GM18858 (cell line): ENCODE results near the gene RHBDL1.

Experiments
- ATAC-seq: cut with Tn5 transposase; IDR thresholded peaks from one replicate; pipeline ENCODE4 v1.9.1; 2021; ENCODE audit not compliant: unreplicated experiment

The RHBDL1 gene

DNA sequence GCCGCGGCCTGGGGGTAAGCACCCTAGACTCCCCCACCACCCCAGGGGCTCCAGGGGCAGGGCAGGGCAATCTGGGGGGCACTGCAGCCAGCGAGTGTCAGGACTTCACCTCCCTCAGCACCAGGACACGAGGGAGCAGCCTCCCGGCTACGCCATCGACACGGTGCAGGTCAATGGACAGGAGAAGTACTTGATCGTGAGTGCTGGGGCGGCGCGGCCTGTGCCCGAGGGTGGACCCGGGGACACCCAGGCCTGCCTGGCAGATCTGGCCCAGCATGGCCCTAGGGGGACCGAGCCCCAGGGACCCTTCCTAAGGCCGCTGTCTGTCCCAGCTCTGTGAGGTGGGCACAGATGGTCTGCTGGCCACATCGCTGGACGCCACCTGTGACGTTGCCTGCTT is 3.1 kb upstream of the RHBDL1 start:
- no peak for ATAC-seq

DNA sequence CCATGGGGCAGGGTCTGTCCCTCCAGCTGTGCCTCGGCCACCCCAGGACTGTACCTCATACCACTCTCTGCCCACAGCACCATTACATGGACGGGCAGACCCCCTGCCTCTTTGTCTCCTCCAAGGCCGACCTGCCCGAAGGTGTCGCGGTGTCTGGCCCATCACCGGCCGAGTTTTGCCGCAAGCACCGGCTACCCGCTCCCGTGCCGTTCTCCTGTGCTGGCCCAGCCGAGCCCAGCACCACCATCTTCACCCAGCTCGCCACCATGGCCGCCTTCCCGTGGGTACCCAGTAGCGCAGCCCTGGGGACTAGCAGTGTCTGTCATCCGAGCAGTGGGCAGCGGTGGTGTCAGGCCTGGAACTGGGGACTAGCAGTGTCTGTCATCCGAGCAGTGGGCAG is 2.6 kb upstream of the RHBDL1 start:
- no peak for ATAC-seq

DNA sequence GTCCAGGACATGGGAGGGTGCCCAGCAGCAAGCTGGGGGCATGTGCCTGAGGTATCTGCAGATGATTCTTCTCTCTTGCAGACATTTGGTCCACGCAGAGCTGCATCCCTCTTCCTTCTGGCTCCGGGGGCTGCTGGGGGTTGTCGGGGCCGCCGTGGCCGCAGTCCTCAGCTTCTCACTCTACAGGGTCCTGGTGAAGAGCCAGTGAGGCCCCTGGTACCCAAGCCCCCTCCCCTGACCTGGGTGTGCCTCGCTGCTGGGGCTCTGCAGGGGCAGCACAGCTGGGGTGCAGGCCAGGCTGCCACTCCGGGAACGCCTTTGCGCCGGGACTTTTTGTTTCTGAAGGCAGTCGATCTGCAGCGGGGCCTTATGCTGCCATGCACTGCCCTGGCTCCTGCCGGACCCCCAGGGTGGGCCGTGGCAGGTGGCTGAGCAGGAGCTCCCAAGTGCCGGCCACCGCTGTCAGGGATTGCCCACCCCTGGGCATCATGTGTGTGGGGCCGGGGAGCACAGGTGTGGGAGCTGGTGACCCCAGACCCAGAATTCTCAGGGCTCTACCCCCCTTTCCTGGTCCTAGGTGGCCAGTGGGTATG is 2.0 kb upstream of the RHBDL1 start:
- no peak for ATAC-seq

GRCh38 chr16:674214-674881 is 1.1 kb upstream of the RHBDL1 start:
- no peak for ATAC-seq

DNA sequence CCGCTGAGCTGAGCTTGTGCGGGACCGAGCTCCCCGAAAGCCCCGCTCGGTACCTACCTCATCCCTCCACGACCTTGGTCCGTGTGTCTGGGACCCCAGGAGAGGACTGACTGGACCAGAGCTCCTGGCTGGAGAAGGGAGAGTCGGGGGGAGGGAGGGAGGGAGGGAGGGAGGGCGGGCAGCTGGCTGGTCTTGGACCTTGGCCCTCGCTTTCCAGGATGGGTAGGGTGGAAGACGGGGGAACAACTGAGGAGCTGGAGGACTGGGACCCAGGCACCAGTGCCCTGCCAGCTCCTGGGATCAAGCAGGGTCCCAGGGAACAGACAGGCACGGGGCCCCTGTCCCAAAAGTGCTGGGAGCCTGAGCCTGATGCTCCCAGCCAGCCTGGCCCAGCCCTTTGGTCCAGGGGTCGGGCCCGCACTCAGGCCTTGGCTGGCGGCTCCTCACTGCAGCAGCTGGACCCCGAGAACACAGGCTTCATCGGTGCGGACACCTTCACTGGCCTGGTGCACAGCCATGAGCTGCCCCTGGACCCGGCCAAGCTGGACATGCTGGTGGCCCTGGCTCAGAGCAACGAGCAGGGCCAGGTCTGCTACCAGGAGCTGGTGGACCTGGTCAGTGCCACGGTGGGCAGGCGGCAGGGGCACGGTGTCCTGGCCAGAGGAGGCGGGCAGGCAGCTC is 553 bp downstream of the RHBDL1 start:
- no peak for ATAC-seq

- ATAC-seq: no peak
Measured at GRCh38 chr16:676565-676902, 1.1 kb downstream of the RHBDL1 start.

GRCh38 chr16:676913-677312 is 1.4 kb downstream of the RHBDL1 start:
- ATAC-seq: no peak

- no peak for ATAC-seq
Measured at GRCh38 chr16:677316-678190, 2.1 kb downstream of the RHBDL1 start.

GRCh38 chr16:678209-678857 is 2.9 kb downstream of the RHBDL1 start:
- no peak for ATAC-seq

GRCh38 chr16:678858-679813 is 3.7 kb downstream of the RHBDL1 start:
- no peak for ATAC-seq

- no peak for ATAC-seq
Measured at GRCh38 chr16:679814-680624, 4.5 kb downstream of the RHBDL1 start, which contains the start of gene STUB1. STUB1 (plus strand) TSS chr16:680410; CDS start chr16:680526, 116 bp downstream.

- no peak for ATAC-seq
Measured at GRCh38 chr16:680625-680945, 5.1 kb downstream of the RHBDL1 start.

DNA sequence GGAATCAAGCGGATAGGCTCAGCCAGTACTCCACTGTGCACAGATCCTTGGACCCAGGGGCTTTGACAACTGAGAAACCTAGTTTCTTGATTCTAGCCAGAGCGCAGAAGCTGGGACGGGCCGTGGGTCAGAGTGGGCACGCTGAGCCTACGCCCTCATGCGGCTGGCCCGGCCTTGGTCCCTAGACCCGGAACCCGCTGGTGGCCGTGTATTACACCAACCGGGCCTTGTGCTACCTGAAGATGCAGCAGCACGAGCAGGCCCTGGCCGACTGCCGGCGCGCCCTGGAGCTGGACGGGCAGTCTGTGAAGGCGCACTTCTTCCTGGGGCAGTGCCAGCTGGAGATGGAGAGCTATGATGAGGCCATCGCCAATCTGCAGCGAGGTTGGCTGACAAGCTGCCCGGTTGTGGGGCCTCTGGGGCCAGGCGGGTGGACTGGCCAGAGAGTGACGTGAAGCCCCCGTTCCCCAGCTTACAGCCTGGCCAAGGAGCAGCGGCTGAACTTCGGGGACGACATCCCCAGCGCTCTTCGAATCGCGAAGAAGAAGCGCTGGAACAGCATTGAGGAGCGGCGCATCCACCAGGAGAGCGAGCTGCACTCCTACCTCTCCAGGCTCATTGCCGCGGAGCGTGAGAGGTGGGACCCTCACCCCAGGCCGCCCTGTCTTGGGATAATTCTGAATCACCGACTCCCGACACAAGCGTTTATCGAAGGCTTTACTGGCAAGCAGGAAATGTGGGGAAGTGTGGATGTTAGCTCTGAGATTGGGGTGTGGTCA is 5.7 kb downstream of the RHBDL1 start:
- ATAC-seq: no peak

DNA sequence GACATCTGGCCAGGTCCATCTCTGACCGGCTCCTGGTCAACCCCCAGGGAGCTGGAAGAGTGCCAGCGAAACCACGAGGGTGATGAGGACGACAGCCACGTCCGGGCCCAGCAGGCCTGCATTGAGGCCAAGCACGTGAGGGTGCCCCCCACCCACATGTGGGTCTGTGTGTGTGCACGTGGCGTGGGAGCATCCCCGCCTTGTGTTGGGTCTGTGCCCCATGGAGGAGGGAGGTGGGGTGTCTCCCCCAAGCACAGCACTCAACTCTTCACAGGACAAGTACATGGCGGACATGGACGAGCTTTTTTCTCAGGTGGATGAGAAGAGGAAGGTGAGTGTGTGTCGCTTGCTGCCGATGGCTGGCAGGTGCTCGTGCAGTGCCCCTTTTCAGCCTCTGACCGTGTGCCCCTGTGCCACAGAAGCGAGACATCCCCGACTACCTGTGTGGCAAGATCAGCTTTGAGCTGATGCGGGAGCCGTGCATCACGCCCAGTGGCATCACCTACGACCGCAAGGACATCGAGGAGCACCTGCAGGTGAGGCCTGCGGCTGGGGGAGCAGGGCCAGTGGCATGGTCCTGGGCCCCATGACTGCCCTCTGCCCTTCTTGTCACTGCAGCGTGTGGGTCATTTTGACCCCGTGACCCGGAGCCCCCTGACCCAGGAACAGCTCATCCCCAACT is 6.4 kb downstream of the RHBDL1 start:
- ATAC-seq: no peak

DNA sequence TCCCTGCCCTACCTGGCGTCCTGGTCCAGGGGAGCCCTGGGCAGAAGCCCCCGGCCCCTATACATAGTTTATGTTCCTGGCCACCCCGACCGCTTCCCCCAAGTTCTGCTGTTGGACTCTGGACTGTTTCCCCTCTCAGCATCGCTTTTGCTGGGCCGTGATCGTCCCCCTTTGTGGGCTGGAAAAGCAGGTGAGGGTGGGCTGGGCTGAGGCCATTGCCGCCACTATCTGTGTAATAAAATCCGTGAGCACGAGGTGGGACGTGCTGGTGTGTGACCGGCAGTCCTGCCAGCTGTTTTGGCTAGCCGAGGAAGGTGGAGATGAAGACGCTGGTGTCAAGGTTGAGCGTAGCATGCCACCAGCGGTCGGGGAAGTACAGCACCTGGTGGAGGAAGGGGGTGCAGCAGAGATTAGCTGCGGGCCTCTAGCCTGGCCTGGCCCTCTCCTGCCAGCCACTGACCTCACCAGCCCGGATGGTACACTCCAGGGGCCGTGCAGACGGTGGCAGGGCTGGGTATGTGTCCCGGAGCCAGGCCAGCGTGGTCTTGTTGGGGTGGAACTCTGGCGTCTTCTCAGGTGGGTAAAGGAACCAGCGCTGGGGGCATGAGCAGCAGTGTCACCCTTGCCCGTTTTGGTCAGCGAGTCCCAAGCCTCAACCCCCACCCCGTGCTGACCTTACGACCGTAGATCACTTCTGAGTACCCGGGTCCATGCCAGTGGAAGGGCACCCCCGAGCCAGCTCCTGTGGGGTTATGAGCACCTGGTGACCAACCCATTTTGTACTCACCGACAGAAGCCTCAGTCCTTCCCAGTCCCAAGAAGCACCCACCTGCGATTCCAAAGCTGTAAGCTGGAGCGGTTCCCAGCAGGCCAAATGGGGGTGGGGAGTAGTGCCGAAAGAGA is 7.3 kb downstream of the RHBDL1 start:
- no peak for ATAC-seq

DNA sequence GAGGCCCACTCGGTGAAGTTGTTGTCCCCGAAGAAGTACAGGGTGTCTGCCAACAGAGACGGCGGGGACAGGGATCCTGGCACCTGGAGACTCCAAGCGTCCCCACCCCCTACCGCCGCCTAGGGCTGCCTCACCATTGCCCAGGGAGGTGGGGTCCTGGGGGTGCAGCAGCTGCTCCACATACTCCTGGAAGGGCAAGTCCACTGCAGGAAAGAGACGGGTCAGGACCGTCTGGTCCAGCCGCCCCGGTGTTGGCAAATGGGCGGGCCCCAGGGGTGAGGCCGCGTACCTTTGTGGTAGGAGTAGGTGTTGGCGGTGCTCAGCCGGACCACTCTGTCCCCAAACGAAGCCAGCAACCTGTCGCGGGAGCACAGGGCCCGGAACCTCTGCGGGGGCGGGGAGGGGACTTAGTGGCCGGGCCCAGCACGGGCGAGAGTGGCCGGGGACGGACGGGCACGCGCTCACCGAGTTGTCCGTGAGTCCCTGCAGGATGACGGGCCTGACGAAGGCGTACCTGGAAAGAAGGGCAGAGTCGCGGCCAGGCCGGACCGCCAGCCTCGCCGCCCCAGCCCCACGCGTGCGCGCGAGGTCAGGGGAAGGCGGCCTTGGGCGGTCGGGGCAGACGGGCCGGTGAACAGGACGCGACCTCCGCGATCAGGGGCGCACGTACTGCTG is 8.1 kb downstream of the RHBDL1 start:
- ATAC-seq: peak; percentile 0
